SK-N-SH (cell line): ENCODE results near the gene LNPEP. TPM values are rescaled to one million over a fixed set of nuclear protein-coding genes. Genes with fewer than 3 reads are reported as not detected.

ENCODE experiments used
- CTCF ChIA-PET: fragments of 300-600, 350-600 bp; formaldehyde crosslinking; extraction: SDS; loops from one replicate; lab custom pipeline; 2021; lab: Yijun Ruan, JAX
- POLR2A ChIA-PET: fragments of 350-600 bp; sonication (Branson Sonifier 250); formaldehyde crosslinking; extraction: SDS; loops from one replicate; lab custom pipeline; 2020; ENCODE audit warnings: antibody characterized with exemption, inconsistent platforms; lab: Yijun Ruan, JAX
- DNase-seq: peaks from one replicate; pipeline ENCODE4 v3.0.0; 2012
- H2AFZ ChIP-seq: fragments of 200-600 bp; sonication (generic); 2 replicates; pipeline ENCODE4 v1.8.1; 2016; ENCODE audit warnings: antibody characterized with exemption, mild to moderate bottlenecking, low read depth
- H3F3A ChIP-seq: fragments of 200-600 bp; sonication (generic); replicated peaks from 2 replicates; pipeline ENCODE3; 2016; ENCODE audit warnings: antibody characterized with exemption, mild to moderate bottlenecking; ENCODE audit not compliant: insufficient read depth
- H3K27ac ChIP-seq, 2 experiments: fragments of 200-500 bp in 1 of 2; fragments of 200-600 bp in 1 of 2; sonication (Bioruptor generic) in 1 of 2; sonication (generic), shearing (Covaris generic) in 1 of 2; 2 replicates each; pipeline versions ENCODE4 v1.5.1 to v1.6.1; 2014 to 2016; ENCODE audit warnings: low read depth in 2 of 2, inconsistent platforms in 1 of 2, low read length in 1 of 2, mild to moderate bottlenecking in 1 of 2, mixed read lengths in 1 of 2
- H3K27me3 ChIP-seq: fragments of 200-600 bp; sonication (generic), shearing (Covaris generic); 2 replicates; pipeline ENCODE4 v1.6.1; 2016; ENCODE audit warnings: mixed run types; ENCODE audit not compliant: insufficient read depth
- H3K36me3 ChIP-seq, 2 experiments: fragments of 200-500 bp in 1 of 2; fragments of 200-600 bp in 1 of 2; sonication (Bioruptor generic) in 1 of 2; sonication (generic) in 1 of 2; replicated peaks in 1 of 2; 2 replicates each; pipeline versions ENCODE3 to v1.5.1; 2014 to 2016; ENCODE audit warnings: low read length in 1 of 2, mild to moderate bottlenecking in 1 of 2; ENCODE audit not compliant: insufficient read depth in 2 of 2, control insufficient read depth in 1 of 2
- H3K4me1 ChIP-seq, 2 experiments: fragments of 200-500 bp in 1 of 2; fragments of 200-600 bp in 1 of 2; sonication (Bioruptor generic) in 1 of 2; sonication (generic), shearing (Covaris generic) in 1 of 2; 2 replicates each; pipeline versions ENCODE4 v1.5.1 to v1.6.1; 2014 to 2016; ENCODE audit warnings: low read depth in 1 of 2, low read length in 1 of 2, mixed run types in 1 of 2; ENCODE audit not compliant: insufficient read depth in 2 of 2, control insufficient read depth in 1 of 2
- H3K4me2 ChIP-seq: fragments of 200-600 bp; sonication (generic), shearing (Covaris generic); 2 replicates; pipeline ENCODE4 v1.6.1; 2017; ENCODE audit warnings: mixed run types
- H3K4me3 ChIP-seq, 2 experiments: fragments of 200-500 bp in 1 of 2; fragments of 200-600 bp in 1 of 2; sonication (Bioruptor generic) in 1 of 2; sonication (generic), shearing (Covaris generic) in 1 of 2; 2 replicates each; pipeline versions ENCODE4 v1.5.1 to v1.8.1; 2014 to 2016; ENCODE audit warnings: low read depth in 2 of 2, inconsistent platforms in 1 of 2, low read length in 1 of 2, mild to moderate bottlenecking in 1 of 2, mixed read lengths in 1 of 2, moderate library complexity in 1 of 2
- H3K79me2 ChIP-seq: fragments of 200-600 bp; sonication (generic); 2 replicates; pipeline ENCODE4 v1.8.1; 2017; ENCODE audit warnings: mild to moderate bottlenecking; ENCODE audit not compliant: insufficient read depth
- H3K9ac ChIP-seq: fragments of 200-600 bp; sonication (generic); 2 replicates; pipeline ENCODE4 v1.6.1; 2017; ENCODE audit warnings: mixed run types
- H3K9me2 ChIP-seq: fragments of 200-600 bp; sonication (generic); 2 replicates; pipeline ENCODE4 v1.6.1; 2017; ENCODE audit warnings: mixed run types
- H3K9me3 ChIP-seq: fragments of 200-600 bp; sonication (generic); 2 replicates; pipeline ENCODE4 v1.6.1; 2017; ENCODE audit warnings: mixed run types, mild to moderate bottlenecking, moderate library complexity
- H4K20me1 ChIP-seq: fragments of 200-600 bp; sonication (generic); 2 replicates; pipeline ENCODE4 v1.6.1; 2017; ENCODE audit warnings: mild to moderate bottlenecking, mixed run types; ENCODE audit not compliant: insufficient read depth
- CTCF ChIP-seq: fragments of 200-600 bp; sonication (generic); IDR thresholded peaks from 2 replicates; pipeline ENCODE4 v1.6.1; 2017; ENCODE audit warnings: antibody characterized with exemption, mild to moderate bottlenecking, moderate library complexity
- ELF1 ChIP-seq: IDR thresholded peaks from 2 replicates; pipeline ENCODE4 v1.4.0; 2012
- EP300 ChIP-seq, 2 experiments: IDR thresholded peaks; 2 replicates each; pipeline versions ENCODE4 v1.4.0 to v1.6.1; 2012; ENCODE audit warnings: borderline replicate concordance in 1 of 2, low read depth in 1 of 2, low read length in 1 of 2
- FOSL2 ChIP-seq: IDR thresholded peaks from 2 replicates; pipeline ENCODE4 v1.4.0; 2012; ENCODE audit warnings: low read depth, mild to moderate bottlenecking, moderate library complexity, borderline replicate concordance
- FOXJ3 ChIP-seq: sonication (generic); formaldehyde crosslinking; IDR thresholded peaks from 2 replicates; pipeline ENCODE4 v1.5.1; 2020; ENCODE audit warnings: mild to moderate bottlenecking, missing genetic modification reagents
- GABPA ChIP-seq: IDR thresholded peaks from 2 replicates; pipeline ENCODE4 v1.4.0; 2012; ENCODE audit warnings: low read depth, mild to moderate bottlenecking
- IRF3 ChIP-seq: fragments of 150-350 bp; IDR thresholded peaks from 2 replicates; pipeline ENCODE4 v1.6.1; 2016; ENCODE audit warnings: mild to moderate bottlenecking, low read depth, low read length
- JUND ChIP-seq: IDR thresholded peaks from 2 replicates; pipeline ENCODE4 v1.4.0; 2012
- MAX ChIP-seq: IDR thresholded peaks from 2 replicates; pipeline ENCODE4 v1.4.0; 2012; ENCODE audit warnings: low read depth
- MXI1 ChIP-seq: IDR thresholded peaks from 2 replicates; pipeline ENCODE4 v1.6.1; 2012; ENCODE audit warnings: mild to moderate bottlenecking, low read depth, low read length, improper control_type of control experiment
- NFIC ChIP-seq: IDR thresholded peaks from 2 replicates; pipeline ENCODE4 v1.4.0; 2012; ENCODE audit warnings: borderline replicate concordance
- NRF1 ChIP-seq: IDR thresholded peaks from 2 replicates; pipeline ENCODE4 v1.6.1; 2012; ENCODE audit warnings: low read depth, mild to moderate bottlenecking, low read length
- RAD21 ChIP-seq: IDR thresholded peaks from 2 replicates; pipeline ENCODE4 v1.6.1; 2012; ENCODE audit warnings: mild to moderate bottlenecking, low read length
- REST ChIP-seq: IDR thresholded peaks from 2 replicates; pipeline ENCODE4 v1.6.1; 2012; ENCODE audit warnings: mild to moderate bottlenecking, low read depth, low read length, moderate library complexity
- RFX5 ChIP-seq: IDR thresholded peaks from 2 replicates; pipeline ENCODE4 v1.6.1; 2012; ENCODE audit warnings: mild to moderate bottlenecking, improper control_type of control experiment, low read length
- RXRA ChIP-seq: IDR thresholded peaks from 2 replicates; pipeline ENCODE4 v1.4.0; 2012; ENCODE audit warnings: low read depth, mild to moderate bottlenecking, borderline replicate concordance
- SIN3A ChIP-seq: IDR thresholded peaks from 2 replicates; pipeline ENCODE4 v1.6.1; 2012; ENCODE audit warnings: low read depth, mild to moderate bottlenecking, low read length, moderate library complexity, borderline replicate concordance
- SMC3 ChIP-seq: IDR thresholded peaks from 2 replicates; pipeline ENCODE4 v1.6.1; 2012; ENCODE audit warnings: low read depth, low read length, improper control_type of control experiment
- TEAD4 ChIP-seq: IDR thresholded peaks from 2 replicates; pipeline ENCODE4 v1.4.0; 2012; ENCODE audit warnings: mild to moderate bottlenecking, borderline replicate concordance; ENCODE audit not compliant: insufficient read depth
- USF1 ChIP-seq: IDR thresholded peaks from 2 replicates; pipeline ENCODE4 v1.4.0; 2012; ENCODE audit warnings: low read depth, borderline replicate concordance
- USF2 ChIP-seq: fragments of 150-350 bp; IDR thresholded peaks from 2 replicates; pipeline ENCODE4 v1.6.1; 2017; ENCODE audit warnings: antibody characterized with exemption, low read length, low read depth, borderline replicate concordance
- YY1 ChIP-seq: IDR thresholded peaks from 2 replicates; pipeline ENCODE4 v1.4.0; 2012; ENCODE audit warnings: low read depth, mild to moderate bottlenecking
- ZBTB33 ChIP-seq: IDR thresholded peaks from 2 replicates; pipeline ENCODE4 v1.4.0; 2012; ENCODE audit warnings: low read depth, borderline replicate concordance
- WGBS: methylation state at CpG from one replicate; pipeline ENCODE4 v1.1.6; 2017; ENCODE audit warnings: low lambda C conversion rate; 5-methylcytosine and 5-hydroxymethylcytosine counted together
- polyA plus RNA-seq, 3 experiments: library from polyadenylated mRNA; depleted of rRNA; stranded (reverse); fragments of >200 nt; gene quantifications; 2 replicates each; pipeline ENCODE4 v1.2.3, GENCODE V29; 2012

LNPEP gene
- polyA plus RNA-seq, 1 of the 3 experiments (the other 2 are of a cell fraction): 4.3 TPM

- Histone ChIP-seq H3F3A (peaks cover 24% of the 10 kb centered on the region), H3K9ac (no peak overlapping the region), H3K27me3 (no peaks in the 10 kb centered on the region), H3K79me2 (peaks cover 88% of the 10 kb centered on the region), H3K9me2 (no peaks in the 10 kb centered on the region), H3K36me3 (no peaks in the 10 kb centered on the region), H3K4me3 (no peak overlapping the region), H2AFZ (no peak overlapping the region), H3K27ac (peak overlapping the region in 1 of 2 experiments; percentile 41; a peak in 1 of 4 replicates), H3K9me3 (no peaks in the 10 kb centered on the region), H3K4me1 (peaks cover 0 to 29% of the 10 kb centered on the region in 2 experiments; a peak in 3 of 4 replicates), H4K20me1 (peaks cover 10% of the 10 kb centered on the region; the same call in 1 of the 2 replicates), H3K4me2 (no peak overlapping the region)
- WGBS: 94% methylated on average over 1 of the region's 1 CpG
- ChIA-PET POLR2A (interaction anchor here (0.7 kb wide), 1 partner anchor 180 kb away, joined by 3 read pairs; no protein-coding TSS in a partner anchor), CTCF (no interaction called here)
- no peak for DNase-seq
- TF ChIP-seq RAD21 (no peak), JUND (peak; percentile 77), YY1 (no peak), USF2 (no peak), USF1 (no peak), IRF3 (no peak), RFX5 (no peak), REST (no peak), ZBTB33 (no peak), SIN3A (no peak), FOSL2 (peak; percentile 66), TEAD4 (no peak), FOXJ3 (CRISPR knock-in tag) (no peak), MAX (no peak), RXRA (no peak), MXI1 (no peak), ELF1 (no peak), EP300 (IDR thresholded peaks at IDR 0.05; ENCODE audit: borderline replicate concordance in 1 of 2, low read depth in 1 of 2, low read length in 1 of 2) (no peak; a peak in 1 of 4 replicates), CTCF (no peak), SMC3 (no peak), NRF1 (no peak), GABPA (no peak), NFIC (peak; percentile 15; the same call in 1 of the 2 replicates)
Observed at GRCh38 chr5:96942911-96943310, 7.0 kb downstream of the LNPEP start.
